Activated CD4-positive, alpha-beta T cell treated with anti-CD3 and anti-CD28 coated beads, Interleukin-10, Interleukin-2, amounts not matched to agents 100 ng/mL and 50 ng/mL, durations not matched to agents 16 hours and 8 hours (primary cell): Measurements from ENCODE around the gene CLEC4C.

ENCODE experiments used
- DNase-seq: peaks from one replicate; pipeline ENCODE4 v3.0.0-alpha.2; 2020

The CLEC4C gene

GRCh38 chr12:7719946-7720730 lies 27.0 kb downstream of the CLEC4C start:
- no peak for DNase-seq

GRCh38 chr12:7716381-7716780 lies 30.8 kb downstream of the CLEC4C start:
- no peak for DNase-seq

- no peak for DNase-seq
Observed at GRCh38 chr12:7712841-7713442, 34.2 kb downstream of the CLEC4C start.

- DNase-seq: no peak
Observed at GRCh38 chr12:7711133-7711532, 36.0 kb downstream of the CLEC4C start, which contains the start of gene DPPA3. Gene DPPA3 (plus strand): TSS chr12:7711433. CDS start chr12:7711571, 138 bp downstream.

GRCh38 chr12:7709969-7710675 lies 37.1 kb downstream of the CLEC4C start:
- no peak for DNase-seq

GRCh38 chr12:7705846-7706245 lies 41.3 kb downstream of the CLEC4C start:
- DNase-seq: no peak

- DNase-seq: no peak
Observed at GRCh38 chr12:7695566-7696197, 51.5 kb downstream of the CLEC4C start, which contains the start of gene GDF3. Gene GDF3 (minus strand): TSS chr12:7695775. CDS start chr12:7695728, 47 bp downstream.

- DNase-seq: no peak
Observed at GRCh38 chr12:7695237-7695560, 52.0 kb downstream of the CLEC4C start.

- DNase-seq: no peak
Observed at GRCh38 chr12:7694556-7695236, 52.5 kb downstream of the CLEC4C start.

- DNase-seq: no peak
Observed at GRCh38 chr12:7693793-7694192, 53.4 kb downstream of the CLEC4C start.

GRCh38 chr12:7681535-7681934 lies 65.6 kb downstream of the CLEC4C start:
- no peak for DNase-seq
